ENCODE measurements around the gene SRP14. TPM values are rescaled to one million over a fixed set of nuclear protein-coding genes. Genes with fewer than 3 reads are reported as not detected.
A peak's percentile ranks its signal among the peaks of the same experiment; 100 is the strongest.

SRP14 gene
- total and polyA plus RNA-seq, 9 of the 15 experiments (the other 6 are each of a cell fraction or from before 2014, with no cell fraction given), result 161 to 1,097 (median 402) TPM

DNA sequence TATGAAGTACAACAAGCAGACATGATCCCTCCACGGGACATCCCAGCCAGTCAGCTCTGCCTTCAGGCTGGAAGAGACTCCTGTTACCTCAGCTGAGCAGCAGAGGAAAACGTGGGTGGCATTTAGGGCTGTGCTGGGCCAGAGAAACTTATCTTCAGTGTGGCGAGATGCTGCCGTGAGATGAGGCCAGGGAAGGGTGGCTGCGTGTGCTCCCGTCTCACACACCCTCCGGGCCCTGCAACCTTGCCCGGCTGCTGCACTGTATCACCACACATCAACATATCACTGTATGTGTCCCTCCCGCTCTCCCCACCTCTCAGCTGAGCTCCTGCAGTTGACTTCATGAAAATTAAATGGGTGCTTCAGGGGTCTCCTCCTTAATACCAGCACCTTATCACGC lies 46.3 kb upstream of the SRP14 start:
- intact Hi-C loops (cut with micrococcal nuclease), result no loop called here
- ChIA-PET POLR2A (no interaction called here), CTCF (ENCODE audit: low intra/inter-chr PET ratio) (no interaction called here)
- in situ Hi-C loops (cut with MboI), result no loop called here
- WGBS (ENCODE audit: insufficient coverage, low coverage, missing lambda C conversion rate), result 8% methylated on average over 10 of the region's 10 CpGs
- peak in 2 of 4 experiments; percentile 28 to 36 for DNase-seq (ENCODE audit: extremely low read depth in 1 of 4, low spot score in 3 of 4)
- BruUV-seq (replicated peaks), result no TSS peak
- H3K9me1 ChIP-seq (ENCODE audit: control insufficient read depth, insufficient read depth, low read length), result no peaks in the 10 kb centered on the region
- H3K4me1 ChIP-seq (replicated peaks in 1 of 2; ENCODE audit: control insufficient read depth in 2 of 2, insufficient read depth in 2 of 2, low read length in 2 of 2), result peaks cover 36 to 42% of the 10 kb centered on the region in 2 experiments
- peak overlapping the region; percentile 48; the same call in 1 of the 2 replicates for H3K4me2 ChIP-seq (ENCODE audit: insufficient read depth, low read length)
- FAIRE-seq, result peak; percentile 65
- H3K9me3 ChIP-seq (replicated peaks; ENCODE audit: control insufficient read depth, insufficient read depth, low read depth, low read length), result no peaks in the 10 kb centered on the region
- no peaks in the 10 kb centered on the region for H3K27me3 ChIP-seq (ENCODE audit: control insufficient read depth in 2 of 2, insufficient read depth in 2 of 2, low read length in 2 of 2)
- H3K27ac ChIP-seq (ENCODE audit: extremely low read depth, low read depth, low read length), result no peak overlapping the region
- no peaks in the 10 kb centered on the region for H3K36me3 ChIP-seq (ENCODE audit: control insufficient read depth, insufficient read depth, low read length)
- H2AFZ ChIP-seq (ENCODE audit: low read depth, low read length), result peak overlapping the region; percentile 7; the same call in 1 of the 2 replicates
- no peaks in the 10 kb centered on the region for H4K20me1 ChIP-seq (replicated peaks; ENCODE audit: control insufficient read depth, insufficient read depth, low read length)
- peak; percentile 53 for TF ChIP-seq EGR1 (conservative IDR thresholded peaks at IDR 0.05)
- 0 out of 2 replicates have a peak, but pooled peaks have one; percentile 20 for TF ChIP-seq DPF2 (IDR thresholded peaks at IDR 0.05)
- TF ChIP-seq, protein P1, sequence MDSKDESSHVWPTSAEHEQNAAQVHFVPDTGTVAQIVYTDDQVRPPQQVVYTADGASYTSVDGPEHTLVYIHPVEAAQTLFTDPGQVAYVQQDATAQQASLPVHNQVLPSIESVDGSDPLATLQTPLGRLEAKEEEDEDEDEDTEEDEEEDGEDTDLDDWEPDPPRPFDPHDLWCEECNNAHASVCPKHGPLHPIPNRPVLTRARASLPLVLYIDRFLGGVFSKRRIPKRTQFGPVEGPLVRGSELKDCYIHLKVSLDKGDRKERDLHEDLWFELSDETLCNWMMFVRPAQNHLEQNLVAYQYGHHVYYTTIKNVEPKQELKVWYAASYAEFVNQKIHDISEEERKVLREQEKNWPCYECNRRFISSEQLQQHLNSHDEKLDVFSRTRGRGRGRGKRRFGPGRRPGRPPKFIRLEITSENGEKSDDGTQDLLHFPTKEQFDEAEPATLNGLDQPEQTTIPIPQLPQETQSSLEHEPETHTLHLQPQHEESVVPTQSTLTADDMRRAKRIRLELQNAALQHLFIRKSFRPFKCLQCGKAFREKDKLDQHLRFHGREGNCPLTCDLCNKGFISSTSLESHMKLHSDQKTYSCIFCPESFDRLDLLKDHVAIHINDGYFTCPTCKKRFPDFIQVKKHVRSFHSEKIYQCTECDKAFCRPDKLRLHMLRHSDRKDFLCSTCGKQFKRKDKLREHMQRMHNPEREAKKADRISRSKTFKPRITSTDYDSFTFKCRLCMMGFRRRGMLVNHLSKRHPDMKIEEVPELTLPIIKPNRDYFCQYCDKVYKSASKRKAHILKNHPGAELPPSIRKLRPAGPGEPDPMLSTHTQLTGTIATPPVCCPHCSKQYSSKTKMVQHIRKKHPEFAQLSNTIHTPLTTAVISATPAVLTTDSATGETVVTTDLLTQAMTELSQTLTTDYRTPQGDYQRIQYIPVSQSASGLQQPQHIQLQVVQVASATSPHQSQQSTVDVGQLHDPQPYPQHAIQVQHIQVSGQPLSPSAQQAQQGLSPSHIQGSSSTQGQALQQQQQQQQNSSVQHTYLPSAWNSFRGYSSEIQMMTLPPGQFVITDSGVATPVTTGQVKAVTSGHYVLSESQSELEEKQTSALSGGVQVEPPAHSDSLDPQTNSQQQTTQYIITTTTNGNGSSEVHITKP (IDR thresholded peaks at IDR 0.05; ENCODE audit: partially characterized antibody), result no peak
- TF ChIP-seq CTBP1 (IDR thresholded peaks at IDR 0.05; ENCODE audit: borderline replicate concordance), result peak; percentile 19; the same call in 1 of the 2 replicates
- TF ChIP-seq ARID1B (IDR thresholded peaks at IDR 0.05), result 0 out of 2 replicates have a peak, but pooled peaks have one; percentile 14
- H3K9ac ChIP-seq (ENCODE audit: insufficient read depth in 1 of 2, low read depth in 2 of 2, low read length in 2 of 2), result peak overlapping the region in 1 of 2 experiments; percentile 72; a peak in 2 of 4 replicates
- no peaks in the 10 kb centered on the region for H3K79me2 ChIP-seq (ENCODE audit: control insufficient read depth, insufficient read depth, low read length)
- peak; percentile 23 for ATAC-seq
- H3K4me3 ChIP-seq, result no peak overlapping the region

Measured in K562 (cell line).